Fibroblast of villous mesenchyme (primary cell): ENCODE results near the gene FGD6. TPM values are rescaled to one million over a fixed set of nuclear protein-coding genes. Genes with fewer than 3 reads are reported as not detected.

Experiments used
- DNase-seq: peaks from one replicate; pipeline ENCODE4 v3.0.0-alpha.2; 2010; ENCODE audit warnings: low read depth
- H3K4me3 ChIP-seq: 2 replicates; pipeline ENCODE4 v1.5.1; 2011; ENCODE audit warnings: low read depth, mild to moderate bottlenecking, low read length
- CTCF ChIP-seq: IDR thresholded peaks from 2 replicates; pipeline ENCODE4 v1.5.1; 2012; ENCODE audit warnings: low read depth, mild to moderate bottlenecking, low read length; ENCODE audit not compliant: insufficient read depth
- total RNA-seq: library from RNA; depleted of rRNA; stranded (reverse); fragments of >200 nt; gene quantifications from 2 replicates; pipeline ENCODE4 v1.2.3, GENCODE V29; 2012

FGD6 gene
- total RNA-seq, 1 donor, result 18.1 TPM

DNA sequence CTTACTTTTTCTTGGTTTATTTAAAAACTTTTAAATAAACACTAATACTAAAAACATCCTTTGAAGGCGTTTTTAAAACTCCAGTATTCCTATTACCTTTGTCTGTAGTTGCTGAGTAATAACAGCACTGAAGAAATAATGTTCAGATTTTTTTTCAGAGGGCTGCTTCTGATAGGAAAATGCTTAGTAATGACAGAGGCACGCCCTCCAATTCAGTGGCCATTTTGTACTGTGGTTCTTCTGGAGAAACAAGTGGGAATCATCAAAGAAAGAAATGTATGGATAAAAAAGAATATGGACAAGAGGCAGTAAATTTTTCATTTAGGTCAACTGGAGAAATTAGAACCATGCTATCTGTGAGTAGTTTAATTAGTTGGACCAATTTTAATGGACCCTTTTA is 13.9 kb upstream of the FGD6 start:
- no peak for TF ChIP-seq CTCF
- H3K4me3 ChIP-seq, result no peak overlapping the region
- peak; percentile 45 for DNase-seq

GRCh38 chr12:95230313-95230712 is 13.0 kb upstream of the FGD6 start:
- DNase-seq, result no peak
- no peak for TF ChIP-seq CTCF
- no peak overlapping the region for H3K4me3 ChIP-seq

DNA sequence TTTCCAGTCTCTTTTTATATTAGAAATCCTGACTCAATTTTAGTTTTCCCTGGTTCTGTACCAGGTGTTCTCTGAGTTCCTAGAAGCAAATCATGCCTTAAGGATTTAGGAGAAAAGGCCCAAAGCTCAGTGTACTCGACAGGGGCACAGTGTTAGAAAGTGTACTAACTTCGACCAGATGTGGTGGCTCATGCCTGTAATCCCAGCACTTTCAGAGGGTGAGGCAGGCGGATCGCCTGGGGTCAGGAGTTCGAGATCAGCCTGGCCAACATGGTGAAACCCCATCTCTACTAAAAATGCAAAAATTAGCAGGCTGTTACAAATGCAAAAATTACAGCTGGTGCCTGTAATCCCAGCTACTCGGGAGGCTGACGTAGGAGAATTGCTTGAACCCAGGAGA is 12.4 kb upstream of the FGD6 start:
- no peak for DNase-seq
- no peak overlapping the region for H3K4me3 ChIP-seq
- no peak for TF ChIP-seq CTCF

- DNase-seq, result no peak
- TF ChIP-seq CTCF, result no peak
Observed at GRCh38 chr12:95228617-95229016, 11.3 kb upstream of the FGD6 start.

GRCh38 chr12:95227818-95228356 is 10.6 kb upstream of the FGD6 start:
- TF ChIP-seq CTCF, result no peak
- no peak for DNase-seq
- no peak overlapping the region for H3K4me3 ChIP-seq

More at GRCh38 chr12:95228617-95229016, 11.3 kb upstream of the FGD6 start:
- H3K4me3 ChIP-seq, result no peak overlapping the region

DNA sequence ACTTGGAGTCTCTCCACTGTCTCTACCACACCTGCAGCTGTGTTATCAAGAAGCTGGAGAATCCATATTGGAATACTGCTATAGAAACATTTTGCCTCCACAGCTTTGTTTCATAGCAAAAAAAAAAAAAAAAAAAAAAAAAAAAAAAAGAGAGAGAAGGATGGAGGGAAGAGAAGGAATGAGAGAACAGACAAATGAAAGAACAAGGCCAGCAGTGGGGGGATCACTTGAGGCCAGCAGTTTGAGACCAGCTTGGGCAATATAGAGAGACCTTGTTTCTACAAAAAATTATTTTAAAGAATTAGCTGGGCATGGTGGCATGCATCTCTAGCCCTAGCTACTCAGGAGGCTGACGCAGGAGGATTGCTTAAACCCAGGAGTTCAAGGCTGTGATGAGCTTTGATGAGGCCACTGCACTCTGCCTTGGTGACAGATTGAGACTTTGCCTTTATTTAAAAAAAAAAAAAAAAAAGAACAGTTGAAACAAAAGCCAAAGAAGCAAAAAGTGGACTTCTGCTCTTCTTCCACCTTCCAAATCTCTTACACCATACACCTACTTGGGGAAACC is 8.5 kb upstream of the FGD6 start:
- no peak for TF ChIP-seq CTCF
- no peak overlapping the region for H3K4me3 ChIP-seq
- no peak for DNase-seq
